HG03135 (cell line): Measurements from ENCODE around the gene CFAP46.
"Not testable (repeated sequence)": the region's sequence is repeated elsewhere in the genome, so short reads cannot be mapped to it uniquely, and the experiment has no call there.

Experiments
- ATAC-seq: cut with Tn5 transposase; IDR thresholded peaks from one replicate; pipeline ENCODE4 v1.9.1; 2021; ENCODE audit warnings: mild to moderate bottlenecking, moderate library complexity; ENCODE audit not compliant: unreplicated experiment

Gene CFAP46

GRCh38 chr10:132929480-132929879 is 12.9 kb downstream of the CFAP46 start:
- no peak for ATAC-seq

GRCh38 chr10:132928261-132928660 is 14.1 kb downstream of the CFAP46 start:
- no peak for ATAC-seq

- ATAC-seq, result no peak
Measured at GRCh38 chr10:132927824-132928223, 14.5 kb downstream of the CFAP46 start.

DNA sequence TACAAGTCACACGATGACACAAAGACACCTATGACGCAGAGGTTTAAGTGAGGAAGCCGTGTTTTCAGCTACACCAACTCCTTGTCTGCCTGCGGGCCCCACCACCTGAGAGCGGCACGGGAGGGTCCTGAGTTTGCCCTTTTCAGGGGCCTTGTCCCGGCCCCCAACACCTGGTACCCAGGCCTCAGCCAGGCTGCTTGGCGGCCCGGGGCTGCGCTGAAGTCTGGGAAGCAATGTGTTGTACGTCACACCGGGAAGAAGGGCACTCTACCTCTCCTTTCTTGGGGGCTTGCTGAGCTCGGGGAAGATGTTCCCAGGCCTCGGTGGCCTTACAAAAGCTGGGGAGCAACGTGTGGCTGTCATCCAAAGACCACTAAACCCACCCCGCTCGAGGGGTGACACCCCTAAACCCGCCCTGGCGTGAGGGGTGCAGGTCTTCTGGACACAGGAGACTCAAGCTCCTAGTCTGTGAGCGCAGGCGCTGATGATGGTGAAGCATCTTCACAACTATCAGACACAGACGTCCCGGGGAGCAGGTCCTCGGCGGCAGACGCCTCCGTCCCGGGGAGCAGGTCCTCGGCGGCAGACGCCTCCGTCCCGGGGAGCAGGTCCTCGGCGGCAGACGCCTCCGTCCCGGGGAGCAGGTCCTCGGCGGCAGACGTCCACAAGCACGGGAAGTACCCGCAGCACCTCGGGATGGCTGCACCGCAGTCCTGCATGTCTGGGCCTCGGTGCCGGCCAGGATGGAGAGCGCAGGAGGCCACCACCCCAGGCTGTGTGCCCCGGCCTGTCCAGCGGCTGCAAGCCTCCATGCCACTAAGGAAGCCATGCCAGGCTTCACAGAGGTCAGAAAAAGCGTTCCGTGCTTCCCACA is 15.4 kb downstream of the CFAP46 start:
- ATAC-seq, result no peak

GRCh38 chr10:132926070-132926469 is 16.3 kb downstream of the CFAP46 start:
- no peak for ATAC-seq

DNA sequence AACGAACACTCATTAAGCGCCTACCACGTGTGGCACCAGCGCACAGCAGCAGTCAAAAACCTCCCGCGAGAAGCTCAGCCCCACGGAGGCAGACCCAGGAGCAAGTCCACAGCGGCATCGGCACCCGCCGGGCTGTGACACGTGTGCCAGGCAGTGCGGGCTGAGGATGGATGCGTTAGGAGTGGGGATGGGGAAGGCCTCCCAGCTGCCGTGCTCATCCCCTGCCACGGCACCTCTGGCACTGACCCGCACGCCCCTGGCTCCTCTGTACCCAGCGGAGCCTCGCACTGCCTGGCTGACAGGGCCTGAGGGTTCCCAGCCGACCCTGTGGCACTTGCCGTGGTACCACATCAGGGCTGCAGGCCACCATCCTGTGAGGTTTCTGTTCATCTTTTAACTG is 16.8 kb downstream of the CFAP46 start:
- ATAC-seq, result no peak

- ATAC-seq, result no peak
Measured at GRCh38 chr10:132925071-132925561, 17.3 kb downstream of the CFAP46 start.

DNA sequence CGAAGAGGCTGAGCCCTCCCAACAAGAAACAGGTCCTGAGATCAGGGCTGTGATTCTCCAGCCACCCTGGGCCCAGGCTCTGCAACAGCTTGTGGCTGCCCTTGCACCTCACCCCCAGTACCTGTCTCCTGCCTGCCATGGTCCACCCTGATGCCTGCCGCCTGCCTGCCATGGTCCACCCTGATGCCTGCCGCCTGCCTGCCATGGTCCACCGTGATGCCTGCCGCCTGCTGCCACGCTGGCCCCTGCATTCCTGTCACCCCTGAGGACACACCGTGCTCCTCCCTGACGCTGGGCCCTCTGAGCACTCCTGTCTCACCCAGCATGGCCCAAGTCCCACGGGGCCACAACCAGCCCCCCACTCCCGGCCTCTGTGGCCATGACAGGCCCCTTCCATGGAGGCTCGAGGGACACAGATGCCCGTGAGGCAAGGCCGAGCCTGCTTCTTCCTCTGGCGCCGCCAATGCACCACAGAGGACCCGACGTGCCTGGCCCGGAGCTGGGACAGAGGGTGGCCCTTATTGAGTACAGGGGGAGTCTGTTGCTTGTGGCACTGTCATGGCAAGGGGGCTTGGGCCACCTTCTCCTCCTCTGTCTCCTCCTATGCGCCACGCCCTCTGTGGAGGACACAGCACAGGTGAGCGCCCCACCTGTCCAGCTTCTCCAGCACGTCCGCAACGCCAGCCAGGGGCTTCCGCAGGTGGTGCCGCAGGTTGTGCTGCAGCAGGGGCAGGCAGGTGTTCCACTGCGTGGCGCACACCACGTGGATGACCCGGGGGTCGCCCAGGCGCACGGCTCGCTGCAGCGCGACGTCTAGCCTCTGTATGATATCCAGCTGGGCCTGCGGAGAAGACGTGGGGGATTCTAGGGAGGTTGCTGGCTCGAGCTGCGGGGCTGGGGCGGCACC is 18.1 kb downstream of the CFAP46 start:
- ATAC-seq, result no peak

DNA sequence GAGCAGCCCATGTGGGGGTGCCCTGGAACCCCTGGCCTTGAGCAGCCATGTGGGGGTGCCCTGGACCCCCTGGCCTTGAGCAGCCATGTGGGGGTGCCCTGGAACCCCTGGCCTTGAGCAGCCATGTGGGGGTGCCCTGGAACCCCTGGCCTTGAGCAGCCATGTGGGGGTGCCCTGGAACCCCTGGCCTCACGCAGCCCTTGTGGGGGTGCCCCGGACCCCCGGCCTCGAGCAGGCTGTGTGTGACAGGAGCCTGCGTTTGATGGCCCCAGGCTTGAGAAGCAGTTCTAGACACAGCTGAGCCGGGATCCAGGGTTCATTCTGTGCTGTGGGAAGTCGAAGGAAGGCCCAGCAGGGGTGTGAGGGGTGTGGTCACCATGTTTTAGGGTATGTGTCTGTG is 19.0 kb downstream of the CFAP46 start:
- not testable (repeated sequence) for ATAC-seq

DNA sequence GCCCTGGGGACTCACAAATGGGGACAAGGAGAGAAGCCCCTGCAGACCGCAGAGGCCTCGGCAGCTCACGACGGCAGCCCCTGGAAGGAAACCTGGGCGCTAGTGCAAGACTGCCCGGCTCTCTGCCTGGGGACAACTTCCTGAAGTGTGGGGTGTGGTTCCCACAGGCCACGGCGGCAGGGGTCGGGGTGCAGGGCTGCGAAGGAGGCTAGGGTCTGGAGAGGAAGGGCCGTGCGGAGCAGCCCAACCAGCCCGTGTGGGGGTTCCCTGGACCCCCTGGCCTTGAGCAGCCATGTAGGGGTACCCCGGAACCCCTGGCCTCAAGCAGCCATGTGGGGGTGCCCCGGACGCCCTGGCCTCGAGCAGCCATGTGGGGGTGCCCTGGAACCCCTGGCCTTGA is 19.5 kb downstream of the CFAP46 start:
- ATAC-seq, result no peak

- ATAC-seq, result no peak
Measured at GRCh38 chr10:132921818-132922807, 20.3 kb downstream of the CFAP46 start.

GRCh38 chr10:132921086-132921485 is 21.3 kb downstream of the CFAP46 start:
- no peak for ATAC-seq

DNA sequence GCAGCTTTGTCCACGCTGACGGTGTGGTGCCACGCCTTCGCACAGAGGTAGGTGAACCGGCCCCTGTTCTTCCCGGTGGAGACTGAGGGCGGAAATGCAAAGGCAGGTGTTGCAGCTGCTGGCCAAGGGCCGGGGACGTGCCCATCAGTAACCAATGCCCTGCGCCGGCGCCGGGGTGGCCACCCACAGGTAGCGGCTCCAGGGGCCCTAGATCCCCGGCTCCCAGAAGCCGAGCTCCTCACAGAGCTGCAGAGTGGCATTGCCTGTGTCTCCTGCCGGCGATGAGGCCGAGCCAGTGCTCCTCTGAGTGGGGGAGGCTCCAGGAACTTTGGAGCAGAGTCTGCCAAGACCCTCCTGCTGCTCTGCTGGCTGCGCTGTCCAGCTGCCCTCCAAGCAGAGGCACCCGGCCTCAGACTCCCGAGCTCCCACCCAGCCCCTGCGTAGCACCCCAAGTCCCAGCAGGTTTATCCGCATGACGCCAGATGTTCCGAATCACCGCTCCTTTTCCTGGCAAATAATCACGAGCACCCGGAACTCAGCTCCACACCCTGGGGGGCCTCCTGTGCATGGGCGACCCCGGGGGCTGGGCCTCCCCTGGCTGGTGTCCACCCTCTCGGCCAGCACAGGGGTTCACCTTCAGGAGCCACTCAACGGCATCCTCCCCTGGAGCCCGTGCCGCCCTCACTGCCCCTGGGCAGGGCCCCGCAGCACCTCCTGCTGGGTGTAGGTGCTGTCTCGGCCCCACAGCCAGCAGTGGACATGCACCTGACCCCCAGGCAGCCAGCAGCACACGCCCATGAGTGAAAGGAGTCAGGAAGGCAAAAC is 22.1 kb downstream of the CFAP46 start:
- no peak for ATAC-seq

DNA sequence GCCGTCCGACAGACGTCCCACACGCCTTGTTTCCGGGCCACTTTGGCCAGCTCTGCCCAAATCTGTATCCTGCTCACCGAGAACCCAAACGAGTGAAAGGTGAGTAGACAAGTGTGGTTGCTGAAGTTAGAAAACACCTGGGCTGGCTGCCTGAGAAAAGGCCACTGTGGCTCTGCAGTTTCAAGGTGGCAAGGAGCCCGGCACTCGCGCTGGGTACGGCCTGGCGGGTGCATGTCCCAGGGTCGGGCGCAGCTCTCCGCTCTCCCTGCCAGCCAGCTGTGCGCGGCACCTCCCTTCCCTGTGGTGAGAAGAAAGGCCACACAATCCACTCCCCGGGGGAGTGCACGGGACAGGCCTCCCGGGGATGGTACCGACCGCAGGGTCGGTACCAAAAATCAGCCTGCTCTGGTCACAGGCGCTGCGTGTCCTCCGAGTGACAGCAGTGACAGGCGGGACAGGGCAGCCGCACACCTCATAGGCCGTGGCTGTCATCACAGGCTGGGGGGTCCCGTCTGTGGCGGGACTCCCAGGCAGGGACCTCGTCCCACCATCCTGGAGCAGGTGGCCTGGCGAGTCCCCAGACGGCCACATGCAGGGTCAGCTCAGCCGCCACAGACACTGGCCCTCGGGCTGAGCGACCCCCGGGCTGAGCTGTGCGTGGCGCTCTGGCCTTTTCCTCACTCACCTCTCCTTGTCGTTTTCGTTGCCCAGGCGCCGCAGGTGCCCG is 22.8 kb downstream of the CFAP46 start:
- ATAC-seq, result no peak

- no peak for ATAC-seq
Measured at GRCh38 chr10:132918617-132919373, 23.6 kb downstream of the CFAP46 start.

GRCh38 chr10:132918264-132918616 is 24.1 kb downstream of the CFAP46 start:
- no peak for ATAC-seq

DNA sequence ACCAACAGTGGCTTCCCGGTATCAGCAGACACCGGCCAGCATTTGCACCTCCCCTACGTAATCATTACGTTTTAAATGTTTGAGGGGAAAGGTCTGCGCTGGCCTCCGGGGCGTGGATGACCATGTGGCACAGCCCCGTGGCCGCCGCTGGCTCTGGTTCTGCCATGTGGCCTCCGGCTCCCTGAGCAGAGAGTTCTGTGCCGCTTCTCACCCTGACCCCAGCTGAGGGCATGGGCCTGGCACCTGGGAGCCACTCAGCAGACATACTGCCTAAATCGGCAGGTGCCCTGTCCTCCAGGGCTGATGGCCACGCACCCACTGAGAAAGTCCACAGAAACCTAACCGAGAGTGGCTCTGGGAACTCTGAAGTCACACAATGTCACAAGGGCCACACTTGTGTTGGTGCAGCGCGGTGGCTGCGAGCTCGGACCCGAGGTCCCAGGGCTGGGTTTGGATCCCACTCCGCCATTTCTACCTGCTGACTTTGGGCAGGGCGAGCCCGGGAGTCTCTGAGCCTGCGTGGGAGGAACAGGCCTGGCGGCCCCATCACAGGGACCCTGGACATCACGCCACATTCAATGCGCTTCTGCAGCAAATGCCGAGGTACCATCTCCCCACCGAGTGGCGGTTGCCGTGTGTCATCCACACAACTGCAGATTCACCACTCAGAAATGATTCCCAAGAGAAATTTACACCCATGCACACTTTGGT is 25.3 kb downstream of the CFAP46 start:
- ATAC-seq, result no peak

- no peak for ATAC-seq
Measured at GRCh38 chr10:132916421-132916841, 25.9 kb downstream of the CFAP46 start.
